HCT116 (cell line): Measurements from ENCODE around the gene CLDN14. TPM values are rescaled to one million over a fixed set of nuclear protein-coding genes. Genes with fewer than 3 reads are reported as not detected.

Experiments
- ATAC-seq: fragments of 200-7000 bp; cut with Tn5 transposase; 2 replicates; pipeline ENCODE4 v1.9.1; 2020; ENCODE audit warnings: mild to moderate bottlenecking, moderate library complexity
- BruUV-seq: library from RNA; stranded (reverse); fragments of 400-500 nt; replicated peaks from 2 replicates; lab custom pipeline; 2021; lab: Mats Ljungman, UMichigan
- CTCF ChIA-PET: fragments of 300-600 bp; sonication (Branson Sonifier 250); formaldehyde crosslinking; loops from one replicate; lab custom pipeline; 2021; ENCODE audit warnings: antibody characterized with exemption; lab: Charles Lee
- POLR2A ChIA-PET: fragments of 300-600, 350-600 bp; sonication (Branson Sonifier 250); formaldehyde crosslinking; loops from one replicate; lab custom pipeline; 2021; ENCODE audit warnings: antibody characterized with exemption; lab: Charles Lee
- RAD21 ChIA-PET, 2 experiments: fragments of 300-600 bp; sonication (Branson Sonifier 250); formaldehyde crosslinking; loops; one replicate each; lab custom pipeline; 2023; ENCODE audit warnings: low total read pairs in 2 of 2; ENCODE audit not compliant: uncharacterized antibody in 2 of 2, unreplicated experiment in 2 of 2, low non-redundant PET in 1 of 2; lab: Charles Lee
- DNase-seq: peaks from one replicate; pipeline ENCODE4 v3.0.0-alpha.2; 2010; ENCODE audit warnings: low read depth, low spot score
- H2AFZ ChIP-seq: fragments of 200-600 bp; shearing (Covaris generic), sonication (generic); 2 replicates; pipeline ENCODE4 v1.6.1; 2017; ENCODE audit warnings: low read depth, mixed run types, mixed read lengths, antibody characterized with exemption, low read length; ENCODE audit not compliant: poor library complexity, severe bottlenecking
- H3K27ac ChIP-seq: 2 replicates; pipeline ENCODE4 v1.5.1; 2012; ENCODE audit warnings: low read depth, low read length
- H3K27me3 ChIP-seq: fragments of 200-600 bp; sonication (generic); 2 replicates; pipeline ENCODE4 v1.6.1; 2016; ENCODE audit warnings: mixed run types, low read length, mixed read lengths; ENCODE audit not compliant: insufficient read depth
- H3K36me3 ChIP-seq, 2 experiments: fragments of 200-500 bp in 1 of 2; fragments of 200-600 bp in 1 of 2; sonication (Bioruptor generic) in 1 of 2; sonication (generic) in 1 of 2; 2 replicates each; pipeline versions ENCODE4 v1.5.1 to v1.6.1; 2014 to 2016; ENCODE audit warnings: low read length in 2 of 2, inconsistent platforms in 1 of 2, mixed read lengths in 1 of 2, mixed run types in 1 of 2; ENCODE audit not compliant: insufficient read depth in 2 of 2, control insufficient read depth in 1 of 2
- H3K4me1 ChIP-seq, 2 experiments: fragments of 200-600 bp in 1 of 2; sonication (generic) in 1 of 2; 2 replicates each; pipeline versions ENCODE4 v1.5.1 to v1.6.1; 2012 to 2017; ENCODE audit warnings: low read length in 2 of 2, inconsistent platforms in 1 of 2, mild to moderate bottlenecking in 1 of 2, mixed read lengths in 1 of 2, mixed run types in 1 of 2, moderate library complexity in 1 of 2; ENCODE audit not compliant: insufficient read depth in 2 of 2, control insufficient read depth in 1 of 2
- H3K4me2 ChIP-seq: fragments of 200-600 bp; sonication (generic); 2 replicates; pipeline ENCODE4 v1.6.1; 2017; ENCODE audit warnings: mixed run types, low read length, mixed read lengths
- H3K4me3 ChIP-seq, 2 experiments: fragments of 200-600 bp in 1 of 2; sonication (generic) in 1 of 2; replicated peaks in 1 of 2; 2 replicates each; pipeline ENCODE4 v1.5.1; 2011 to 2016; ENCODE audit warnings: low read length in 2 of 2, control low read depth in 1 of 2, low read depth in 1 of 2, mild to moderate bottlenecking in 1 of 2, mixed read lengths in 1 of 2, mixed run types in 1 of 2
- H3K79me2 ChIP-seq: fragments of 200-600 bp; sonication (generic); 2 replicates; pipeline ENCODE4 v1.6.1; 2017; ENCODE audit warnings: mild to moderate bottlenecking, mixed run types, low read length, moderate library complexity, mixed read lengths; ENCODE audit not compliant: insufficient read depth
- H3K9ac ChIP-seq: fragments of 200-600 bp; sonication (generic); 2 replicates; pipeline ENCODE4 v1.6.1; 2016; ENCODE audit warnings: low read length, mixed read lengths
- H3K9me2 ChIP-seq: fragments of 200-600 bp; sonication (generic), shearing (Covaris generic); 2 replicates; pipeline ENCODE4 v1.6.1; 2017; ENCODE audit warnings: mixed run types, mild to moderate bottlenecking, moderate library complexity; ENCODE audit not compliant: insufficient read depth
- H3K9me3 ChIP-seq, 2 experiments: fragments of 200-500 bp in 1 of 2; fragments of 200-600 bp in 1 of 2; sonication (Bioruptor generic) in 1 of 2; sonication (generic) in 1 of 2; 2 replicates each; pipeline ENCODE4 v1.6.1; 2014 to 2017; ENCODE audit warnings: low read length in 2 of 2, mixed read lengths in 2 of 2, inconsistent platforms in 1 of 2, low read depth in 1 of 2, mild to moderate bottlenecking in 1 of 2, mixed run types in 1 of 2, moderate library complexity in 1 of 2; ENCODE audit not compliant: control insufficient read depth in 1 of 2, insufficient read depth in 1 of 2
- H4K20me1 ChIP-seq: fragments of 200-600 bp; sonication (generic), shearing (Covaris generic); 2 replicates; pipeline ENCODE4 v1.6.1; 2017; ENCODE audit warnings: mixed run types, mild to moderate bottlenecking, moderate library complexity; ENCODE audit not compliant: insufficient read depth
- EZH2 ChIP-seq: fragments of 200-600 bp; sonication (generic); IDR thresholded peaks from 2 replicates; pipeline ENCODE4 v1.6.1; 2017; ENCODE audit warnings: antibody characterized with exemption, mixed run types
- EZH2phosphoT487 ChIP-seq: fragments of 200-600 bp; IDR thresholded peaks from 2 replicates; pipeline ENCODE4 v1.6.1; 2018; ENCODE audit warnings: antibody characterized with exemption, borderline replicate concordance
- FOSL1 ChIP-seq: IDR thresholded peaks from 2 replicates; pipeline ENCODE4 v1.6.1; 2012; ENCODE audit warnings: low read depth
- JUND ChIP-seq: IDR thresholded peaks from 2 replicates; pipeline ENCODE4 v1.6.1; 2012
- RAD21 ChIP-seq: IDR thresholded peaks from 2 replicates; pipeline ENCODE4 v1.6.1; 2012; ENCODE audit warnings: low read depth, mild to moderate bottlenecking
- SRF ChIP-seq: IDR thresholded peaks from 2 replicates; pipeline ENCODE4 v1.6.1; 2012; ENCODE audit warnings: low read depth
- TCF7L2 ChIP-seq: IDR thresholded peaks from 2 replicates; pipeline ENCODE4 v1.7.0; 2011; ENCODE audit warnings: borderline replicate concordance, inconsistent platforms; ENCODE audit not compliant: insufficient read depth, insufficient read length; ENCODE audit errors: extremely low read depth
- YY1 ChIP-seq: IDR thresholded peaks from 2 replicates; pipeline ENCODE4 v1.6.1; 2011; ENCODE audit warnings: low read length, low read depth, moderate library complexity, mild to moderate bottlenecking; ENCODE audit not compliant: insufficient replicate concordance; ENCODE audit errors: extremely low read depth
- ZFX ChIP-seq: fragments of 450-650 bp; IDR thresholded peaks from 2 replicates; pipeline ENCODE4 v1.6.1; 2017
- intact Hi-C: fragments of 100-400 bp; cut with micrococcal nuclease; formaldehyde crosslinking; loops from 2 replicates; pipeline ENCODE4 v1.10.0; 2022
- total RNA-seq: library from RNA; stranded (reverse); gene quantifications from one replicate; pipeline ENCODE4 v1.2.1, GENCODE V29; 2021; ENCODE audit not compliant: unreplicated experiment
- TF ChIP-seq, protein P1 (sequence below): IDR thresholded peaks from 2 replicates; pipeline ENCODE4 v1.6.1; 2012
- TF ChIP-seq, protein P2 (sequence below): IDR thresholded peaks from 2 replicates; pipeline ENCODE4 v1.6.1; 2012
- TF ChIP-seq, protein P3 (sequence below): IDR thresholded peaks from 2 replicates; pipeline ENCODE4 v1.6.1; 2012; ENCODE audit warnings: low read depth
- TF ChIP-seq, protein P4 (sequence below), 3 experiments: fragments of 200-600 bp in 1 of 3; sonication (generic) in 1 of 3; IDR thresholded peaks in 2 of 3; conservative IDR thresholded peaks in 1 of 3; 2 replicates each; pipeline ENCODE4 v1.5.1; 2012 to 2017; ENCODE audit warnings: low read depth in 2 of 3, low read length in 2 of 3, antibody characterized with exemption in 1 of 3, borderline replicate concordance in 1 of 3, control low read depth in 1 of 3, mild to moderate bottlenecking in 1 of 3, mixed read lengths in 1 of 3, mixed run types in 1 of 3, moderate library complexity in 1 of 3; ENCODE audit not compliant: insufficient read depth in 1 of 3

CLDN14 gene
- total RNA-seq, 1 experiment from 2014 or later, result not detected

DNA sequence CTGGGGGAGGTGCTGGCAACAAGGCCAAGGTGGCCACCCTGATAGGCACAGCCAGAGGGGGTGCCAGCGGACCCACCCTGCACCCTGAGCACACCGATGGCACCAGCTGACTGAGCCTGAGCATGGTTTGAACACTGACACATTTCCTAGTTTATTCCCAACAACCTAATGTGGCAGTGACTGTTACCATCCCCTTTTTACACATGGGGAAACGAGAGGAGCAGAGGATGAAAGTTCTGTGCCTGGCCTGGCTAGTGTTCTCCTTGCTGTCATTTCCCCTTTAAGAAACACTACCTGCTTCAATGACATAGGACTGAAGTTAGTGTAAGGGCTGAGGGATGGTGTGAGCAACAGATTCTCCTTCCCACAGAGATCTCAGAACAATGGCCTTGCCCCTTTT lies 15.3 kb downstream of the CLDN14 start (continued):
- TF ChIP-seq FOSL1 (no peak), RAD21 (no peak)
- TF ChIP-seq, protein P1, sequence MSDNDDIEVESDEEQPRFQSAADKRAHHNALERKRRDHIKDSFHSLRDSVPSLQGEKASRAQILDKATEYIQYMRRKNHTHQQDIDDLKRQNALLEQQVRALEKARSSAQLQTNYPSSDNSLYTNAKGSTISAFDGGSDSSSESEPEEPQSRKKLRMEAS, result no peak

DNA sequence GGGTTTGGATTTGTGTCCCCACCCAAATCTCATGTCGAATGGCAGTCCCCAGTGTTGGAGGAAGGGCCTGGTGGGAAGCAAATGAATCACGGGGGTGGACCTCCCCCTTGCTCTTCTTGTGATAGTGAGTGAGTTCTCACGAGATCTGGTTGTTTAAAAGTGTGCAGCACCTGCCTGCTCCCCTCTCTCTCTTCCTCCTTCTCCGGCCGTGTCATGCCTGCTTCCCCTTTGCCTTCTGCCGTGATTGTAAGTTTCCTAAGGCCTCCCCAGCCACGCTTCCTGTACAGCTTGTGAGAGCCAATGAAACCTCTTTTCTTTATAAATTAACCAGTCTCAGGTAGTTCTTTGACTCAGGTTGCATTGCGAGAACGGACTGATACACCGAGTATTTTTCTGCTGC lies 15.9 kb downstream of the CLDN14 start:
- H3K27me3 ChIP-seq, result no peaks in the 10 kb centered on the region; the same call in 1 of the 2 replicates
- no peak overlapping the region for H3K9ac ChIP-seq
- POLR2A ChIA-PET, result no interaction called here
- H3K27ac ChIP-seq, result no peak overlapping the region
- no peak for DNase-seq
- no peaks in the 10 kb centered on the region for H3K9me3 ChIP-seq
- RAD21 ChIA-PET, result no interaction called here
- H2AFZ ChIP-seq, result no peak overlapping the region
- intact Hi-C loops, result no loop called here
- no peaks in the 10 kb centered on the region for H3K9me2 ChIP-seq
- H3K4me3 ChIP-seq, result no peak overlapping the region
- no peak for TF ChIP-seq JUND
- no peak for TF ChIP-seq ZFX
- no peak for TF ChIP-seq SRF
- no peak for TF ChIP-seq FOSL1
- no peak for TF ChIP-seq EZH2phosphoT487
- no peaks in the 10 kb centered on the region for H4K20me1 ChIP-seq
- CTCF ChIA-PET, result no interaction called here
- H3K36me3 ChIP-seq, result no peaks in the 10 kb centered on the region
- no peaks in the 10 kb centered on the region for H3K79me2 ChIP-seq
- no peak for ATAC-seq
- no peaks in the 10 kb centered on the region for H3K4me1 ChIP-seq
- no peak overlapping the region for H3K4me2 ChIP-seq
- BruUV-seq, result no TSS peak

DNA sequence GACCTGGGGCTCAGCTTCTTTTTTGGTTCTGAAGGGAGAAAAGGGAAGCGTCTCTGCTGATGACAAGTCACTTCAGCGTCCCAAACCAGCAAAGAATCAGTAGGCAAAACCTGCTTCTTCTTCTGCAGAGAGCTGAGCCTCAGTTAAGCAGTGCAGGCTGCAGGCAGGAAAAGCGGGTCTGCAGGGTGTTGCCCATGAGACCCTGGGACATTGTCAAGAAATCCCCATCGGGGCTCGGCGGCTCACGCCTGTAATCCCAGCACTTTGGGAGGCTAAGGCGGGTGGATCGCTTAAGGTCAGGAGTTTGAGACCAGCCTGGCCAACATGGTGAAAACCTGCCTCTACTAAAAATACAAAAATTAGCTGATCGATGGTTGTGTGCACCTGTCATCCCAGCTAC lies 16.7 kb downstream of the CLDN14 start:
- Histone ChIP-seq H3K4me2 (no peak overlapping the region), H3K4me1 (no peaks in the 10 kb centered on the region), H3K9ac (no peak overlapping the region), H3K9me3 (no peaks in the 10 kb centered on the region), H3K9me2 (no peaks in the 10 kb centered on the region), H3K4me3 (no peak overlapping the region), H3K27ac (no peak overlapping the region), H3K79me2 (no peaks in the 10 kb centered on the region), H3K36me3 (no peaks in the 10 kb centered on the region), H4K20me1 (no peaks in the 10 kb centered on the region), H3K27me3 (no peaks in the 10 kb centered on the region; the same call in 1 of the 2 replicates), H2AFZ (no peak overlapping the region)
- ChIA-PET CTCF (no interaction called here), POLR2A (no interaction called here), RAD21 (no interaction called here)
- intact Hi-C loops, result no loop called here
- DNase-seq (no peak), ATAC-seq (no peak)
- BruUV-seq, result no TSS peak
- TF ChIP-seq, protein P2, sequence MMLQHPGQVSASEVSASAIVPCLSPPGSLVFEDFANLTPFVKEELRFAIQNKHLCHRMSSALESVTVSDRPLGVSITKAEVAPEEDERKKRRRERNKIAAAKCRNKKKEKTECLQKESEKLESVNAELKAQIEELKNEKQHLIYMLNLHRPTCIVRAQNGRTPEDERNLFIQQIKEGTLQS, result no peak
- TF ChIP-seq, protein P1, result no peak
- TF ChIP-seq EZH2phosphoT487, result no peak
- TF ChIP-seq, protein P3, sequence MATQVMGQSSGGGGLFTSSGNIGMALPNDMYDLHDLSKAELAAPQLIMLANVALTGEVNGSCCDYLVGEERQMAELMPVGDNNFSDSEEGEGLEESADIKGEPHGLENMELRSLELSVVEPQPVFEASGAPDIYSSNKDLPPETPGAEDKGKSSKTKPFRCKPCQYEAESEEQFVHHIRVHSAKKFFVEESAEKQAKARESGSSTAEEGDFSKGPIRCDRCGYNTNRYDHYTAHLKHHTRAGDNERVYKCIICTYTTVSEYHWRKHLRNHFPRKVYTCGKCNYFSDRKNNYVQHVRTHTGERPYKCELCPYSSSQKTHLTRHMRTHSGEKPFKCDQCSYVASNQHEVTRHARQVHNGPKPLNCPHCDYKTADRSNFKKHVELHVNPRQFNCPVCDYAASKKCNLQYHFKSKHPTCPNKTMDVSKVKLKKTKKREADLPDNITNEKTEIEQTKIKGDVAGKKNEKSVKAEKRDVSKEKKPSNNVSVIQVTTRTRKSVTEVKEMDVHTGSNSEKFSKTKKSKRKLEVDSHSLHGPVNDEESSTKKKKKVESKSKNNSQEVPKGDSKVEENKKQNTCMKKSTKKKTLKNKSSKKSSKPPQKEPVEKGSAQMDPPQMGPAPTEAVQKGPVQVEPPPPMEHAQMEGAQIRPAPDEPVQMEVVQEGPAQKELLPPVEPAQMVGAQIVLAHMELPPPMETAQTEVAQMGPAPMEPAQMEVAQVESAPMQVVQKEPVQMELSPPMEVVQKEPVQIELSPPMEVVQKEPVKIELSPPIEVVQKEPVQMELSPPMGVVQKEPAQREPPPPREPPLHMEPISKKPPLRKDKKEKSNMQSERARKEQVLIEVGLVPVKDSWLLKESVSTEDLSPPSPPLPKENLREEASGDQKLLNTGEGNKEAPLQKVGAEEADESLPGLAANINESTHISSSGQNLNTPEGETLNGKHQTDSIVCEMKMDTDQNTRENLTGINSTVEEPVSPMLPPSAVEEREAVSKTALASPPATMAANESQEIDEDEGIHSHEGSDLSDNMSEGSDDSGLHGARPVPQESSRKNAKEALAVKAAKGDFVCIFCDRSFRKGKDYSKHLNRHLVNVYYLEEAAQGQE, result no peak
- no peak for TF ChIP-seq EZH2
- TF ChIP-seq, protein P4, sequence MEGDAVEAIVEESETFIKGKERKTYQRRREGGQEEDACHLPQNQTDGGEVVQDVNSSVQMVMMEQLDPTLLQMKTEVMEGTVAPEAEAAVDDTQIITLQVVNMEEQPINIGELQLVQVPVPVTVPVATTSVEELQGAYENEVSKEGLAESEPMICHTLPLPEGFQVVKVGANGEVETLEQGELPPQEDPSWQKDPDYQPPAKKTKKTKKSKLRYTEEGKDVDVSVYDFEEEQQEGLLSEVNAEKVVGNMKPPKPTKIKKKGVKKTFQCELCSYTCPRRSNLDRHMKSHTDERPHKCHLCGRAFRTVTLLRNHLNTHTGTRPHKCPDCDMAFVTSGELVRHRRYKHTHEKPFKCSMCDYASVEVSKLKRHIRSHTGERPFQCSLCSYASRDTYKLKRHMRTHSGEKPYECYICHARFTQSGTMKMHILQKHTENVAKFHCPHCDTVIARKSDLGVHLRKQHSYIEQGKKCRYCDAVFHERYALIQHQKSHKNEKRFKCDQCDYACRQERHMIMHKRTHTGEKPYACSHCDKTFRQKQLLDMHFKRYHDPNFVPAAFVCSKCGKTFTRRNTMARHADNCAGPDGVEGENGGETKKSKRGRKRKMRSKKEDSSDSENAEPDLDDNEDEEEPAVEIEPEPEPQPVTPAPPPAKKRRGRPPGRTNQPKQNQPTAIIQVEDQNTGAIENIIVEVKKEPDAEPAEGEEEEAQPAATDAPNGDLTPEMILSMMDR (IDR thresholded peaks at IDR 0.05 in 2 of 3, conservative IDR thresholded peaks at IDR 0.05 in 1 of 3; ENCODE audit: borderline replicate concordance in 1 of 3, insufficient read depth in 1 of 3, low read depth in 2 of 3, low read length in 2 of 3), result no peak
- TF ChIP-seq TCF7L2, result no peak
- TF ChIP-seq YY1, result no peak
